Bronchial epithelial cell (primary cell): ENCODE data around the gene MIB1. TPM values are rescaled to one million over a fixed set of nuclear protein-coding genes. Genes with fewer than 3 reads are reported as not detected.
A peak's percentile ranks its signal among the peaks of the same experiment; 100 is the strongest.

ENCODE experiments used
- DNase-seq: peaks from one replicate; pipeline ENCODE4 v3.0.0-alpha.2; 2010; ENCODE audit warnings: low read depth
- FAIRE-seq: peaks from 2 replicates; lab custom pipeline; 2011; peaks lifted over from hg19 to GRCh38; lab: Jason Lieb, UNC
- H3K27me3 ChIP-seq: 2 replicates; pipeline ENCODE4 v1.5.1; 2011; ENCODE audit warnings: low read length; ENCODE audit not compliant: control insufficient read depth, insufficient read depth
- H3K36me3 ChIP-seq: 2 replicates; pipeline ENCODE4 v1.5.1; 2011; ENCODE audit warnings: low read length; ENCODE audit not compliant: control insufficient read depth, insufficient read depth
- H3K4me3 ChIP-seq: 2 replicates; pipeline ENCODE4 v1.5.1; 2011; ENCODE audit warnings: mild to moderate bottlenecking, low read depth, low read length, control low read depth
- total RNA-seq: library from RNA; depleted of rRNA; stranded (reverse); fragments of >200 nt; gene quantifications from 2 replicates; pipeline ENCODE4 v1.2.1, GENCODE V29; 2014
- TF ChIP-seq, protein P1 (sequence below): IDR thresholded peaks from 2 replicates; pipeline ENCODE4 v1.5.1; 2011; ENCODE audit warnings: mild to moderate bottlenecking, moderate library complexity, low read length, control low read depth, inconsistent platforms; ENCODE audit not compliant: insufficient read depth, severe bottlenecking

Gene MIB1
- total RNA-seq, 1 donor from 2014 or later, result 95.3 TPM

DNA sequence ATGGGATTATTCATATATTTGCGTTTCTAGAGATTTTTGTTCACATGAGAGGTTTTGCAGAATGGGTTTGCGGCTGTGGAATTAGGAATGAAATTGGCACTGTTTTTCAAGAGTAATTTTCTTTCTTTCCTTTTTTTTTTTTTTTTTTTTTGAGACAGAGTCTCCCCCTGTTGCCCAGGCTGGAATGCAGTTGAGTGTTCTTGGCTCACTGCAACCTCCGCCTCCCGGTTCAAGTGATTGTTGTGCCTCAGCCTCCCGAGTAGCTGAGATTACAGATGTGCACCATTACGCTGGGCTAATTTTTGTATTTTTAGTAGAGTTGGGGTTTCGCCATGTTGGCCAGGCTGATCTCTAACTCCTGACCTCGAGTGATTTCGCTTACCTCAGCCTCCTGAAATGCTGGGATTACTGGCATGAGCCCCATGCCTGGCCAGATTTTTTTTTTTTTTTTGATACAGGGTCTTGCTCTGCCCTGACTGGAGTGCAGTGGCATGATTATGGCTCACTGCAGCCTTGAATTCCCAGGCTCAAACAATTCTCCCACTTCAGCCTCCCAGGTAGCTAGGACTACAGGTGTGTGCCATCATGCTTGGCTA is 65.3 kb downstream of the MIB1 start:
- DNase-seq (no peak), FAIRE-seq (no peak)
- no peaks in the 10 kb centered on the region for H3K27me3 ChIP-seq
- no peak overlapping the region for H3K4me3 ChIP-seq
- TF ChIP-seq, protein P1, sequence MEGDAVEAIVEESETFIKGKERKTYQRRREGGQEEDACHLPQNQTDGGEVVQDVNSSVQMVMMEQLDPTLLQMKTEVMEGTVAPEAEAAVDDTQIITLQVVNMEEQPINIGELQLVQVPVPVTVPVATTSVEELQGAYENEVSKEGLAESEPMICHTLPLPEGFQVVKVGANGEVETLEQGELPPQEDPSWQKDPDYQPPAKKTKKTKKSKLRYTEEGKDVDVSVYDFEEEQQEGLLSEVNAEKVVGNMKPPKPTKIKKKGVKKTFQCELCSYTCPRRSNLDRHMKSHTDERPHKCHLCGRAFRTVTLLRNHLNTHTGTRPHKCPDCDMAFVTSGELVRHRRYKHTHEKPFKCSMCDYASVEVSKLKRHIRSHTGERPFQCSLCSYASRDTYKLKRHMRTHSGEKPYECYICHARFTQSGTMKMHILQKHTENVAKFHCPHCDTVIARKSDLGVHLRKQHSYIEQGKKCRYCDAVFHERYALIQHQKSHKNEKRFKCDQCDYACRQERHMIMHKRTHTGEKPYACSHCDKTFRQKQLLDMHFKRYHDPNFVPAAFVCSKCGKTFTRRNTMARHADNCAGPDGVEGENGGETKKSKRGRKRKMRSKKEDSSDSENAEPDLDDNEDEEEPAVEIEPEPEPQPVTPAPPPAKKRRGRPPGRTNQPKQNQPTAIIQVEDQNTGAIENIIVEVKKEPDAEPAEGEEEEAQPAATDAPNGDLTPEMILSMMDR, result no peak
- H3K36me3 ChIP-seq, result peaks cover 2% of the 10 kb centered on the region

DNA sequence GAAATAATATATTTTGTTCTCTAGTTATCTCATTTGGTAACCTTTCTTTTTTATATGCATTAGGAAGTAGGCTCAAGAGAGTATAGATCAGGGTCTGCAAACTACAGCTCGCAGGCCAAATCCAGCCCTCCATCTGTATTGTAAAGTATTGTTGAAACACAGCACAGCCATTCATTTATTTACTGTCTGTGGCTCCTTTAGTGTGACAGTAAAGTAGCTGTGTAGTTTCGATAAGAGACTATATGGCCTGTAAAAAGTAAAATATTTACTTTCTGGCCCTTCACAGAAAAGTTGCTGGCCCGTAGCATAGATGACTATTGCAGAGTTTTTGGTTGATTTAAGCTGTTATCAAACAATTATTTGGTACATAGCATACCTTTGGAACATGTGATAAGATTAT is 67.6 kb downstream of the MIB1 start:
- DNase-seq (no peak), FAIRE-seq (no peak)
- H3K27me3 ChIP-seq, result no peaks in the 10 kb centered on the region
- no peak overlapping the region for H3K4me3 ChIP-seq
- H3K36me3 ChIP-seq, result peaks cover 2% of the 10 kb centered on the region
- TF ChIP-seq, protein P1, result no peak

DNA sequence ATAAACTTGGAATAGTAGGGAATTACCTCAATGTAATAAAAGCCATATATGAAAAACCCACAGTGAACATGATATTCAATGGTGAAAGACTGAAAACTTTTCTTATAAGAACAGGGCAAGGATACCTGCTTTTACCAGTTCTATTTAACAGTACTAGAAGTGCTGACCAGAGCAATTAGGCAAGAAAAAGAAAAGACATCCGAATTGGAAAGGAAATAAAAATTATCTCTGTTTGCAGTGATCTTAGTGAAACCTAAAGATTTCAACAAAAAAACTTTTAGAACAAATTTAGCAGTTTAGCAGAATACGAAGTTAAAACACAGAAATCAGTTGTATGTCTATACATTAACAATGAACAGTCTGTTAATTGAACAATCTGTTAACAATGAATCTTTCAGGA is 69.1 kb downstream of the MIB1 start:
- TF ChIP-seq, protein P1, result no peak
- no peaks in the 10 kb centered on the region for H3K27me3 ChIP-seq
- FAIRE-seq (no peak), DNase-seq (no peak)
- no peak overlapping the region for H3K4me3 ChIP-seq
- H3K36me3 ChIP-seq, result no peaks in the 10 kb centered on the region

DNA sequence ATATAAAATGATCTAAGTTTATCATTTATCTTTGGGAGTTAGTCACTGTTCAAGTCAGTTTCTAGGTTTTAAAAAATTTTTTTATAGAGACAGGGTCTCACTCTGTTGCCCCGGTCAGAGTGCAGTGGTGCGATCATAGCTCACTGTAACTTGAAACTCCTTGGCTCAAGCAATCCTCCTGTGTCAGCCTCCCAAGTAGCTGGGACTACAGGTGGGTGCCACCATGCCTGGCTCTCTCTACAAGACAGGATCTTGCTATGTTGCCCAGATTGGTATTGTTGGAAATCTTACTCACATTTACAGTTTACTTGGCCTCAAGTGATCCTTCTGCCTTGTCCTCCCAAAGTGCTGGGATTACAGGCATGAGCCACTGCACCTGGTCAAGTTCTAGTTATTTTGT is 74.5 kb downstream of the MIB1 start:
- FAIRE-seq, result no peak
- Histone ChIP-seq H3K36me3 (peaks cover 1% of the 10 kb centered on the region), H3K27me3 (no peaks in the 10 kb centered on the region), H3K4me3 (no peak overlapping the region)
- TF ChIP-seq, protein P1, result no peak
- no peak for DNase-seq

DNA sequence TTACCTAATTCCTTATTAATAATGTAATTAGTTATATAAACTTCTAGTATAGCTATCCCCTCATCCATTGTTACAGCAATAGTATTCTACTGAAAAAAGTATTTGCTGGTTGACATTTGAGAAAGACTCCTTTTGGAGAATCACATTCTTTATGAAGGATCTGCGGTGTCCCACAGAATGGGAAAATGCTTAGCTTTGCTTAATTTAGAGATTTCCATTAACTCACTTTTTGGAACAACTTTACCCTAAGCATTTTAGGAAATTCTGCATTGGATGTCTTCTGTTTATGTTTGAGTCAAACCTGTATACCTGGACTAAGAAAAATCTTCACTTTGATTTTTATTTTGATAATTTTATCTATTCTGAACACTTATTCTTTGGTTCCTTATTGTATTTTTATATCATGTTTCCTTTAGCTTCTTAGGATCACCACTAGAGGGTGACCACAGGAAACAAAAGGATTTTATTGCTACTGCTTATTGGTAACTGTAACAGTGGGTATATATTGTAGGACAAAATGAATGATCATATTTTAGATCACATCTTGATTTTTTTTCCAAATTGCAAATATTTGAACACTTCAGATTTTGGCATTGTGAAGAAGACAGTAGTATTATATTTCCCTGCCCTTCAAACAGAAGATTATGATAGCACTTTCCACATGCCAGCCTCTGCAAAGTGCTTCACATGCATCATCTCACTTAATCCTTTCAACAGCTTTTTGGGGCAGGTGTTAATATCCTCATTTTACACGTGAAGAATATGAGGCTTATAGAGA is 79.6 kb downstream of the MIB1 start:
- FAIRE-seq (no peak), DNase-seq (peak; percentile 17)
- TF ChIP-seq, protein P1, result peak; percentile 26
- H3K36me3 ChIP-seq, result peaks cover 3% of the 10 kb centered on the region
- H3K27me3 ChIP-seq, result no peaks in the 10 kb centered on the region
- no peak overlapping the region for H3K4me3 ChIP-seq

DNA sequence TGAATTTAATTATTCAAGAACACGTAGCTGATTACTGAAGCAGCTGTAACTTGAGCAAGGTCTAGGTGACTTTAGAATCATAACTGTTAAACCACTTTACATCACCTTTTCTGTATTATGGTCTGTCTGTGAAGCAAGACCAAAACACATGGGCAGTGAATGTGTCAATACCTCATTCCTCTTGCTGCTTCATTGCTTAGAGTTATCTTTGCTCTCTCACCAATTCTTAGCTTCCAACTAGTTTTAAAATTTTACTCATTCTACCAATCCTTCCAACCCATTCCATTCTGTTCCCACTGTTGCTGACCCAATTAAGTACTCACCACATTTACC is 80.2 kb downstream of the MIB1 start:
- H3K36me3 ChIP-seq, result peaks cover 3% of the 10 kb centered on the region
- no peaks in the 10 kb centered on the region for H3K27me3 ChIP-seq
- DNase-seq, result no peak
- TF ChIP-seq, protein P1, result no peak
- no peak for FAIRE-seq
- no peak overlapping the region for H3K4me3 ChIP-seq
